Right lobe of liver (tissue), 6 donors: ENCODE data around the gene TLE4. TPM values are rescaled to one million over a fixed set of nuclear protein-coding genes. Genes with fewer than 3 reads are reported as not detected.

Source experiments
- ATAC-seq, 4 donors: fragments of 200-7000 bp; cut with Tn5 transposase; one replicate each; pipeline ENCODE4 v1.9.1; 2020; ENCODE audit warnings: mild to moderate bottlenecking in 4 of 4, moderate library complexity in 4 of 4
- DNase-seq, 3 donors: peaks; one replicate each; pipeline ENCODE4 v3.0.0-alpha.2; 2020
- H3K27ac ChIP-seq, 3 donors: fragments of 200-600 bp; one replicate each; pipeline ENCODE4 v1.8.0; 2022
- H3K27me3 ChIP-seq, 2 donors: fragments of 200-600 bp; one replicate each; pipeline ENCODE4 v1.8.0; 2022
- H3K36me3 ChIP-seq, 4 donors: fragments of 200-600 bp; sonication (generic) in 1 of 4; one replicate each; pipeline versions ENCODE4 v1.5.1 to v1.8.0; 2017 to 2022; ENCODE audit warnings: control low read depth in 1 of 4
- H3K4me1 ChIP-seq, 4 donors: fragments of 200-600 bp; sonication (generic) in 1 of 4; one replicate each; pipeline versions ENCODE4 v1.5.1 to v1.8.0; 2017 to 2022; ENCODE audit warnings: control low read depth in 1 of 4
- H3K4me3 ChIP-seq, 3 donors: fragments of 200-600 bp; one replicate each; pipeline ENCODE4 v1.8.0; 2022
- H3K9me3 ChIP-seq, 4 donors: fragments of 200-600 bp; sonication (generic) in 1 of 4; one replicate each; pipeline versions ENCODE4 v1.5.1 to v1.8.0; 2017 to 2022; ENCODE audit warnings: control low read depth in 1 of 4
- POLR2A ChIP-seq: fragments of 450-650 bp; IDR thresholded peaks from one replicate; pipeline ENCODE4 v1.6.1; 2017; ENCODE audit warnings: antibody characterized with exemption, mild to moderate bottlenecking
- WGBS: methylation state at CpG from one replicate; pipeline ENCODE4 v1.1.6; 2018; ENCODE audit warnings: low coverage, low lambda C conversion rate; ENCODE audit not compliant: insufficient coverage; ENCODE audit errors: missing lambda C conversion rate; 5-methylcytosine and 5-hydroxymethylcytosine counted together
- intact Hi-C, 2 donors: fragments of 100-400 bp; cut with DNase I; formaldehyde crosslinking; loops; one replicate each; pipeline versions ENCODE4 v1.11.2 to v1.14.1; 2022
- total RNA-seq, 6 experiments: library from RNA; depleted of rRNA in 2 of 6; stranded (reverse); fragments of >200 nt in 2 of 6; fragmentation: NEBNext Ultra II Directional in 3 of 6; extraction: Animal tissue kit (Norgen Biotek cat#: 25700) in 3 of 6; gene quantifications; one replicate each; pipeline versions ENCODE4 v1.1.0 to v1.2.4, GENCODE V29; 2016 to 2023
- TF ChIP-seq, protein P1 (sequence below), 4 donors: fragments of 200-600 bp in 3 of 4; fragments of 450-650 bp in 1 of 4; IDR thresholded peaks; one replicate each; pipeline versions ENCODE4 v1.5.1 to v1.8.0; 2016 to 2022; ENCODE audit warnings: antibody characterized with exemption in 4 of 4, mild to moderate bottlenecking in 2 of 4
- donor health status: DM: no; HTN: yes; CAD: no.
- donor health status: DM: no; HTN: no; CAD: no.
- donor health status: DM: no; HTN: no; CAD: no.
- donor health status: DM: no; HTN: yes; CAD: no.
- donor health status: DM: no; HTN: yes; CAD: no.

The TLE4 gene
- total RNA-seq, 6 experiments from 2014 or later, result 2.9 to 8.3 (median 5.7) TPM

DNA sequence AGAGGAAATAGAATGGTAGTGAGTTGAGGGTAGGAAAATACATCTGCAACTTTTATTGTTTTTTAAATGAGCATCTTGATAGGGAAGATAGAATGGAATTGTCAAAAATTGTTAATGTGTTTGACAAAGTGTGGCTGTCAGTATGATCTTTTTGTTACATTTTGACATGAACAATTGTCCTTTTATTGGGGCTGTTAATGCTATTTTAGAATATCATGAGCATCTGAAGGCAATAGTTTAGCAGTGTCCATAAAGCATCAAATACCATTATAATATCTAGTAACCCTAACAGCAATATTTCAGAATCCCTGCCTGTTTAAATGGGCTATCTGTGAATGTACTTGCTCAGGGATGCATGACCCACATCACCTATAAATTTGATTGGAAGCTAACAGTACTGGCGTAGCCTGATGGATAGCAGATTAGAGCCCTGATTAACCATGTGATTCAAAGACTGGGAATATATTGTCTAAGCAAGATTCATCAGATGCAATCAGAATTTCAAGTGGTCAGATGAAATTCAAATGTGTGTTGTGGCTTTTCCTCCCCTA lies 37.8 kb downstream of the TLE4 start:
- no peak overlapping the region for H3K4me3 ChIP-seq
- H3K27me3 ChIP-seq, result no peaks in the 10 kb centered on the region
- intact Hi-C loops, result no loop called here
- no peaks in the 10 kb centered on the region for H3K4me1 ChIP-seq
- H3K36me3 ChIP-seq, result no peaks in the 10 kb centered on the region
- H3K27ac ChIP-seq, result no peak overlapping the region
- no peak for DNase-seq
- WGBS, result 88% methylated on average over 1 of the region's 1 CpG
- no peak for ATAC-seq
- H3K9me3 ChIP-seq, result no peaks in the 10 kb centered on the region
- TF ChIP-seq, protein P1, sequence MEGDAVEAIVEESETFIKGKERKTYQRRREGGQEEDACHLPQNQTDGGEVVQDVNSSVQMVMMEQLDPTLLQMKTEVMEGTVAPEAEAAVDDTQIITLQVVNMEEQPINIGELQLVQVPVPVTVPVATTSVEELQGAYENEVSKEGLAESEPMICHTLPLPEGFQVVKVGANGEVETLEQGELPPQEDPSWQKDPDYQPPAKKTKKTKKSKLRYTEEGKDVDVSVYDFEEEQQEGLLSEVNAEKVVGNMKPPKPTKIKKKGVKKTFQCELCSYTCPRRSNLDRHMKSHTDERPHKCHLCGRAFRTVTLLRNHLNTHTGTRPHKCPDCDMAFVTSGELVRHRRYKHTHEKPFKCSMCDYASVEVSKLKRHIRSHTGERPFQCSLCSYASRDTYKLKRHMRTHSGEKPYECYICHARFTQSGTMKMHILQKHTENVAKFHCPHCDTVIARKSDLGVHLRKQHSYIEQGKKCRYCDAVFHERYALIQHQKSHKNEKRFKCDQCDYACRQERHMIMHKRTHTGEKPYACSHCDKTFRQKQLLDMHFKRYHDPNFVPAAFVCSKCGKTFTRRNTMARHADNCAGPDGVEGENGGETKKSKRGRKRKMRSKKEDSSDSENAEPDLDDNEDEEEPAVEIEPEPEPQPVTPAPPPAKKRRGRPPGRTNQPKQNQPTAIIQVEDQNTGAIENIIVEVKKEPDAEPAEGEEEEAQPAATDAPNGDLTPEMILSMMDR (IDR thresholded peaks at IDR 0.05), result no peak
- TF ChIP-seq POLR2A, result no peak

DNA sequence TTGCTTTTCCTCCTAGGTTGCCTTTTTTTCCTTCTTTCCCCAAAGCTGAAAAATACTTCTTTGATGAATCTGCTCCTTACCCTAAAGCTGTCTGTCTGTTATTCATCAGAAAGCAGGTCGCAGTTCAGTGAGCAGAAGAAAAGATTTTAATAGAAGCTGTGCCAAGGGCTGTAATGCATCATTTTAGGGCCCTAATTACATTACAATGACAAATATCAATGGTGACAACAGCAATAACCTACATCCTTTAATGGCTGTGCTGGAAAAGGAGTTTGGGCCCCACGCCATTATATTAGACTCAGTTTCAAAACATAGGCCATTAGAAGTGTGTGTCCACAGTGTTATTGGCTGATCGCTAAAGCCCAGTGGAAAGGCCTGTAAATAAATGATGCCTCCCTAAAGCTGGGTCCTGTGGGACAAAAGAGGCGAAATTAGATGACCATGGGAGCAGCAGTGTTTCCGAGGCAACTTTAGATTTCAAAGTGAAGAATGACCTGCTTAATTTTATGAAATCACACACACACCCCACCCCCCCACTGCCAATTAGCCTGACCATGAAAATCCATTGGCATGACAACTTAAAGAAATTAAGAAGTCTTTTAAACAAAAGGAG lies 38.4 kb downstream of the TLE4 start:
- ATAC-seq (no peak), DNase-seq (no peak)
- TF ChIP-seq, protein P1 (IDR thresholded peaks at IDR 0.05), result no peak
- no peak for TF ChIP-seq POLR2A
- Histone ChIP-seq H3K9me3 (no peaks in the 10 kb centered on the region), H3K4me1 (no peaks in the 10 kb centered on the region), H3K27me3 (no peaks in the 10 kb centered on the region), H3K27ac (no peak overlapping the region), H3K36me3 (no peaks in the 10 kb centered on the region), H3K4me3 (no peak overlapping the region)
- 90% methylated on average over 5 of the region's 5 CpGs for WGBS
- intact Hi-C loops, result no loop called here

DNA sequence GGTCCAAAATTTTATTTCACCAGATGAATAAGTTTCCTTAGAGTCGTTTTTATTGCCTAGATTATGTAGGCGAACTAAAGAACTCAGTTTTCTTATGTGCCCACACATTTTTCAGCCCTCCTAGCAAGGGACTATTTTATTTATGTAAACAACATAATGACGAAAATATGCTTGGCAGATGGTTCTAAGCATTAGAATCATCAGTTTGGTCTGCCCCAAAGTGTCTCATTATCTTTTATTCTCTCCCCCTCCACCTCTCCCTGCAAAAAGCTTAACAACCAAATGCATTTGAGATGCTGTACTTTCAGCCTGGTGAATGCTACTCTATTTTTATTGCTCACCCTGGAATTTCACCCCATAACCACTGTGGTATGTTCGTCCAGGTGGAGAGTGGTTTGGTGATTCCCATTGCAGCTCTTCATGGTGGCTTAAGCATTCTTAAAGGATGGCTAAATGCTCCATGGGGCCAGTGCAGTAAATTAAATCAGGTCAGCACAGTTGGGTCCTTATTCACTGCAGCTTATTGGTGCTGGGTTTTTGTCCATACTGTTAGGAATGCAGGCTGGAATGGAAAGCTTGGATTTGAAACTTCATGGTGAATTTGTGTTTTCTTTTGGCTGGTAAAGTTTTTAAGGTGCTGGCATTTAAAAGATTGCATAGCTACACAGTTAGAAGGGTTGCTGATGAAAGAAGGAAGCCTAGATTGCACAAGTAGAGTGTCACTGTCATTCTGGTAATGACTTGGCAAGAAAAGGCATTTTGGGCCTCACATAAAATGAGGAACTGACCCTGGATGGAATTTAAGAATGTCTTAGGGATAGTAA lies 39.2 kb downstream of the TLE4 start:
- Histone ChIP-seq H3K9me3 (no peaks in the 10 kb centered on the region), H3K27ac (no peak overlapping the region), H3K27me3 (no peaks in the 10 kb centered on the region), H3K4me1 (no peaks in the 10 kb centered on the region), H3K36me3 (no peaks in the 10 kb centered on the region), H3K4me3 (no peak overlapping the region)
- 65% methylated on average over 4 of the region's 4 CpGs for WGBS
- TF ChIP-seq, protein P1 (IDR thresholded peaks at IDR 0.05), result no peak
- no peak for TF ChIP-seq POLR2A
- ATAC-seq (peak; percentile 34 to 68 (median 61)), DNase-seq (no peak)
- intact Hi-C loops, result no loop called here

DNA sequence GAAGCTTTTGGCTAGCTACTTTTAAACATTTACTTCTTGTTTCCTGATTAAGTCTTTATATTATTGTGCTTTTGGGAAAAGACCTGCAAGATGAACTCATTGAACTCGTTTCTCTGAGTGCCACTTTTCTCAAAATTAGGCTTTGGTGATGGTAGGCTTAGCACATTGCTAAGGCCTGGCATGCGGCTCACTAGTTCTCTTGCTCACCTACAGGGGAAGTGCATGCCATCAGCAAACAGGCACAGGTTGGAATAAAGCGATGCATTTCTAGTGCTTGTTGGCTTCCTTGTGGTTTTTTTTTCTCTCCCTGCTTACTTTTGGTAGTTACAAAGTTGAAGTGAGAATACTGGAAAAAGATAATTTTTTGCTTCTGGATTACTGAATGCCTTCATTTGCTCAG lies 41.4 kb downstream of the TLE4 start:
- no peaks in the 10 kb centered on the region for H3K27me3 ChIP-seq
- 79% methylated on average over 3 of the region's 3 CpGs for WGBS
- TF ChIP-seq, protein P1 (IDR thresholded peaks at IDR 0.05), result no peak
- no peak for TF ChIP-seq POLR2A
- DNase-seq (no peak), ATAC-seq (no peak)
- no peaks in the 10 kb centered on the region for H3K4me1 ChIP-seq
- no peak overlapping the region for H3K27ac ChIP-seq
- H3K4me3 ChIP-seq, result no peak overlapping the region
- no peaks in the 10 kb centered on the region for H3K36me3 ChIP-seq
- intact Hi-C loops, result no loop called here
- no peaks in the 10 kb centered on the region for H3K9me3 ChIP-seq
